DOHH2 (cell line): Measurements from ENCODE around the gene IQGAP3.
A peak's percentile ranks its signal among the peaks of the same experiment; 100 is the strongest.

Experiments used
- H3F3A ChIP-seq: fragments of 200-600 bp; sonication (generic), shearing (Covaris generic); 2 replicates; pipeline ENCODE4 v1.6.0; 2016; ENCODE audit warnings: antibody characterized with exemption, mild to moderate bottlenecking; ENCODE audit not compliant: control insufficient read depth, insufficient read depth
- H3K27ac ChIP-seq: fragments of 200-600 bp; sonication (generic); 2 replicates; pipeline ENCODE4 v1.5.1; 2014; ENCODE audit warnings: low read depth, mild to moderate bottlenecking, low read length, moderate library complexity
- H3K27me3 ChIP-seq: fragments of 200-600 bp; sonication (generic); 2 replicates; pipeline ENCODE4 v1.6.1; 2014; ENCODE audit warnings: mild to moderate bottlenecking, low read length, mixed read lengths; ENCODE audit not compliant: control insufficient read depth
- H3K36me3 ChIP-seq: fragments of 200-600 bp; sonication (generic); 2 replicates; pipeline ENCODE4 v1.6.1; 2014; ENCODE audit warnings: mild to moderate bottlenecking, low read length, moderate library complexity, mixed read lengths; ENCODE audit not compliant: control insufficient read depth
- H3K4me1 ChIP-seq: fragments of 200-600 bp; sonication (generic); 2 replicates; pipeline ENCODE4 v1.6.1; 2014; ENCODE audit warnings: mild to moderate bottlenecking, low read length, mixed read lengths; ENCODE audit not compliant: control insufficient read depth
- H3K4me2 ChIP-seq: fragments of 200-600 bp; sonication (generic); 2 replicates; pipeline ENCODE4 v1.6.0; 2014; ENCODE audit warnings: mild to moderate bottlenecking, low read length, moderate library complexity
- H3K4me3 ChIP-seq: fragments of 200-600 bp; sonication (generic); 2 replicates; pipeline ENCODE4 v1.5.1; 2014; ENCODE audit warnings: mild to moderate bottlenecking, low read length, mixed read lengths
- H3K79me2 ChIP-seq: fragments of 200-600 bp; sonication (generic); 2 replicates; pipeline ENCODE4 v1.6.1; 2014; ENCODE audit warnings: mild to moderate bottlenecking, low read length, mixed read lengths; ENCODE audit not compliant: control insufficient read depth
- H3K9me2 ChIP-seq: fragments of 200-600 bp; sonication (generic); replicated peaks from 2 replicates; pipeline ENCODE4 v1.6.1; 2014; ENCODE audit warnings: mild to moderate bottlenecking, low read length, mixed read lengths; ENCODE audit not compliant: control insufficient read depth
- H3K9me3 ChIP-seq: fragments of 200-600 bp; sonication (generic); 2 replicates; pipeline ENCODE4 v1.6.1; 2014; ENCODE audit warnings: antibody characterized with exemption, low read length, mixed read lengths; ENCODE audit not compliant: control insufficient read depth, insufficient read depth
- H4K20me1 ChIP-seq: fragments of 200-600 bp; sonication (generic); 2 replicates; pipeline ENCODE4 v1.6.0; 2014; ENCODE audit warnings: low read depth, mild to moderate bottlenecking, antibody characterized with exemption, low read length, moderate library complexity; ENCODE audit not compliant: control insufficient read depth, insufficient read depth
- EZH2phosphoT487 ChIP-seq: fragments of 200-600 bp; sonication (generic); IDR thresholded peaks from 2 replicates; pipeline ENCODE4 v1.6.1; 2017; ENCODE audit warnings: borderline replicate concordance, mild to moderate bottlenecking, antibody characterized with exemption, low read length, moderate library complexity, mixed read lengths
- TF ChIP-seq, protein P1 (sequence below): fragments of 200-600 bp; sonication (generic); IDR thresholded peaks from one replicate; pipeline ENCODE4 v1.5.1; 2014; ENCODE audit warnings: antibody characterized with exemption, mild to moderate bottlenecking, low read depth, low read length; ENCODE audit not compliant: poor library complexity, severe bottlenecking

IQGAP3 gene

DNA sequence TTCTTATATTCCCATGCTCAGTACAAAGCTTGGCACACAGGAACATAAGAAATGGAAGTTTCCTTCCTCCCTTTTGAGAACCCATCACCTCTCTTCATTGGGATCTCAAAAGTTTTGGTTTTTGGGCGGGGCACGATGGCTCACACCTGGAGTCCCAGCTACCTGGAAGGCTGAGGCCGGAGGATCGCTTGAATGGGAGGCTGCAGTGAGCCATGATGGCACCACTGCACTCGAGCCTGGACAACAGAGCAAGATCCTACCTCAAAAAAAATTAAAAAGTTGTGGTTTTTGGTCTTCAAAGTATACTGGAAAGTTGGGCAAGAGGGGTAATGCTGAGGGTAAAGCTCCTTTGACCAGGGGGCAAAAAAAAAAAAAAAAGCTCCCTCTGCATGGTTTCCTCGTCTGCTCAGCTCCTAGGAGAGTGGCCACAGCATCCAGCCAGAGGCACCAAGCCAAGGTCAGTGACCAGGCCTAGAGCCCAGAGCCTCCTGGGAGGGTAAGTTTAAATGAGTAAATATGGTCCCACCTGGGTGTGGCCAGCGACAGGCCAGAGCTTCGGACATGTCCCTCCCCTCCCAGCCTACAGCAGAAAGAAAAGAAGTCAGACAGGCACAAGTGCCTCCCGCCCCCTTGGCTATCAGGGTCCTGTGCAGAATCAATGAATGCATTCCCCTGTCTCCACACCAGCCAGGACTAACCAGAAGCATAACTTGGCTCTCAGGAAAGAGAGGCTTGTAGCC, 76.8 kb downstream of the IQGAP3 start:
- H3K4me1 ChIP-seq: peaks cover 84% of the 10 kb centered on the region
- H3K27me3 ChIP-seq: no peaks in the 10 kb centered on the region
- no peaks in the 10 kb centered on the region for H3K9me2 ChIP-seq
- 0 out of 2 replicates have a peak, but pooled peaks cover 4% of the 10 kb centered on the region for H4K20me1 ChIP-seq
- H3K27ac ChIP-seq: peak overlapping the region; percentile 97
- peaks cover 29% of the 10 kb centered on the region for H3F3A ChIP-seq
- H3K79me2 ChIP-seq: peaks cover 97% of the 10 kb centered on the region
- H3K36me3 ChIP-seq: peaks cover 91% of the 10 kb centered on the region
- no peaks in the 10 kb centered on the region for H3K9me3 ChIP-seq
- TF ChIP-seq, protein P1, sequence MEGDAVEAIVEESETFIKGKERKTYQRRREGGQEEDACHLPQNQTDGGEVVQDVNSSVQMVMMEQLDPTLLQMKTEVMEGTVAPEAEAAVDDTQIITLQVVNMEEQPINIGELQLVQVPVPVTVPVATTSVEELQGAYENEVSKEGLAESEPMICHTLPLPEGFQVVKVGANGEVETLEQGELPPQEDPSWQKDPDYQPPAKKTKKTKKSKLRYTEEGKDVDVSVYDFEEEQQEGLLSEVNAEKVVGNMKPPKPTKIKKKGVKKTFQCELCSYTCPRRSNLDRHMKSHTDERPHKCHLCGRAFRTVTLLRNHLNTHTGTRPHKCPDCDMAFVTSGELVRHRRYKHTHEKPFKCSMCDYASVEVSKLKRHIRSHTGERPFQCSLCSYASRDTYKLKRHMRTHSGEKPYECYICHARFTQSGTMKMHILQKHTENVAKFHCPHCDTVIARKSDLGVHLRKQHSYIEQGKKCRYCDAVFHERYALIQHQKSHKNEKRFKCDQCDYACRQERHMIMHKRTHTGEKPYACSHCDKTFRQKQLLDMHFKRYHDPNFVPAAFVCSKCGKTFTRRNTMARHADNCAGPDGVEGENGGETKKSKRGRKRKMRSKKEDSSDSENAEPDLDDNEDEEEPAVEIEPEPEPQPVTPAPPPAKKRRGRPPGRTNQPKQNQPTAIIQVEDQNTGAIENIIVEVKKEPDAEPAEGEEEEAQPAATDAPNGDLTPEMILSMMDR: no peak
- TF ChIP-seq EZH2phosphoT487: no peak
- H3K4me3 ChIP-seq: peak overlapping the region; percentile 87
- peak overlapping the region; percentile 94 for H3K4me2 ChIP-seq

DNA sequence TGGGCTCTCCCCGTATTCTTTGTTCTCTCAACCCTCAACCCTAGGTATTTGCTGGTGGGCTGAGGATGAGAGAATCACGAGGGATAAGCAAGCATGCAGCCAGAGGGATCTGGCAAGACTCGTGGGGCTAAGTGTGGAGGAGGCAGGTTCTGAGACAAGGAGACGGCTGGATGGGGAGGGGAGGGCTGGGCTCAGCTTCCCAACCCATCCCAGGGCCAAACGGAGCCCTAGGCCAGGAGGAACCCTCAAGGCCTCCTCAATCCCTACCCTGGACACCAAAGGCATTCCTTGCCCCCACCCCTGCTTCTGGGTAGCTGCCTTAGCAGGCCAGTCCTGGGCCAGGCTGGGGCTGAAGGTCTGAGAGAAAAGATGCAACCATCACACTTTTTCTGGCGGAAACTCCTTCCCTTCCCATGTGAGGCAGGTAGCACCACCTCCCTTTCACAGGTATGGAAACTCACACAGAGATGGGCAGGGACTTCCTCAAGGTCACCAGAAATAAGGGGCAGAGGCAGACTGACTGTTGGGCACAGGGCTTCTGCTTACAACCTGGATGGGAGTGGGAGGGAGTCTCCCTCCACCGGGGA, 78.0 kb downstream of the IQGAP3 start:
- Histone ChIP-seq H3K9me2 (no peaks in the 10 kb centered on the region), H3K27ac (peak overlapping the region; percentile 97), H3K27me3 (no peaks in the 10 kb centered on the region), H3K4me3 (peak overlapping the region; percentile 75), H3K36me3 (peaks cover 94% of the 10 kb centered on the region), H3K4me2 (peak overlapping the region; percentile 87), H3K9me3 (no peaks in the 10 kb centered on the region), H4K20me1 (0 out of 2 replicates have a peak, but pooled peaks cover 4% of the 10 kb centered on the region), H3F3A (peaks cover 29% of the 10 kb centered on the region), H3K79me2 (peaks cover 98% of the 10 kb centered on the region), H3K4me1 (peaks cover 96% of the 10 kb centered on the region)
- TF ChIP-seq EZH2phosphoT487: no peak
- TF ChIP-seq, protein P1: no peak

DNA sequence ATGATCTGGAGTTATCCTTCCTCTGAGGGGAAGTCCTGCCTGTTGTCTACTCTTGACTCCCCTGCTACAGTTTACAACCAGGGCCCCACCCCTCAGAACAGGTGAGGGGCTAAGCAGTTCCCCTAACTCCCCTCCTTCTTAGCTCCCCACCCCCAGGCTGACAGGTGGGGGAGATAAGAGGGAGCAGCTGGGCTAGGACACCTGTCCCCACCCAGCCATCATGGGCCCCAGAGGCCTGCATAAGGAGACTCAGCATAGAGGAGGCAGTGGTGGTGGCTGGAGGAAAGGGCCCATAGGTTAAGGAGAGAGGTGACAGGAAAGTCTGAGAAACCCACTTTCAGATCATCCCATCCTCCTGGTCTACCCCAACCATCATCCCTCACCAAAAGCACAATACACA, 78.6 kb downstream of the IQGAP3 start:
- 0 out of 2 replicates have a peak, but pooled peaks cover 4% of the 10 kb centered on the region for H4K20me1 ChIP-seq
- H3K4me1 ChIP-seq: peaks cover 100% of the 10 kb centered on the region
- TF ChIP-seq EZH2phosphoT487: no peak
- TF ChIP-seq, protein P1: no peak
- H3K4me3 ChIP-seq: peak overlapping the region; percentile 75
- peak overlapping the region; percentile 87 for H3K4me2 ChIP-seq
- H3K27ac ChIP-seq: peak overlapping the region; percentile 97
- no peaks in the 10 kb centered on the region for H3K27me3 ChIP-seq
- peaks cover 29% of the 10 kb centered on the region for H3F3A ChIP-seq
- H3K79me2 ChIP-seq: peaks cover 98% of the 10 kb centered on the region
- H3K36me3 ChIP-seq: peaks cover 89% of the 10 kb centered on the region
- H3K9me2 ChIP-seq: no peaks in the 10 kb centered on the region
- H3K9me3 ChIP-seq: no peaks in the 10 kb centered on the region
